Suprapubic skin (tissue), 4 donors: ENCODE measurements around the gene LILRA5.

Experiments
- CTCF ChIP-seq, 2 donors: fragments of 200-600 bp in 1 of 2; fragments of 450-650 bp in 1 of 2; sonication (generic) in 1 of 2; IDR thresholded peaks; one replicate each; pipeline ENCODE4 v1.5.1; 2016 to 2019; ENCODE audit warnings: antibody characterized with exemption in 2 of 2, mild to moderate bottlenecking in 1 of 2, moderate library complexity in 1 of 2
- EP300 ChIP-seq: sonication (generic); formaldehyde crosslinking; IDR thresholded peaks from one replicate; pipeline ENCODE4 v1.6.1; 2017; ENCODE audit warnings: antibody characterized with exemption
- POLR2A ChIP-seq, 2 donors: fragments of 450-650 bp; IDR thresholded peaks; one replicate each; pipeline ENCODE4 v1.6.1; 2017; ENCODE audit warnings: antibody characterized with exemption in 2 of 2, mild to moderate bottlenecking in 2 of 2, moderate library complexity in 2 of 2
- POLR2AphosphoS5 ChIP-seq, 3 donors: sonication (generic); formaldehyde crosslinking; IDR thresholded peaks; one replicate each; pipeline ENCODE4 v1.6.1; 2017; ENCODE audit warnings: antibody characterized with exemption in 3 of 3

GRCh38 chr19:54355675-54356074 lies 42.7 kb upstream of the LILRA5 start:
- TF ChIP-seq EP300, result no peak
- no peak for TF ChIP-seq POLR2A (IDR thresholded peaks at IDR 0.05)
- TF ChIP-seq POLR2AphosphoS5 (IDR thresholded peaks at IDR 0.05), result no peak
- no peak for TF ChIP-seq CTCF (IDR thresholded peaks at IDR 0.05)
